Subcutaneous adipose tissue (tissue), 4 donors: ENCODE results near the gene MUL1. TPM values are rescaled to one million over a fixed set of nuclear protein-coding genes. Genes with fewer than 3 reads are reported as not detected.

Source experiments
- total RNA-seq, 4 donors: library from RNA; depleted of rRNA; stranded (reverse); fragments of >200 nt; gene quantifications; one replicate each; pipeline ENCODE4 v1.1.0, GENCODE V29; 2016
- TF ChIP-seq, protein P1 (sequence below): fragments of 450-650 bp; IDR thresholded peaks from one replicate; pipeline ENCODE4 v1.5.1; 2016; ENCODE audit warnings: low read depth, mild to moderate bottlenecking, control low read depth, antibody characterized with exemption, moderate library complexity

The MUL1 gene
- total RNA-seq, 4 donors from 2014 or later, result 19.6 to 31.1 (median 23.5) TPM

DNA sequence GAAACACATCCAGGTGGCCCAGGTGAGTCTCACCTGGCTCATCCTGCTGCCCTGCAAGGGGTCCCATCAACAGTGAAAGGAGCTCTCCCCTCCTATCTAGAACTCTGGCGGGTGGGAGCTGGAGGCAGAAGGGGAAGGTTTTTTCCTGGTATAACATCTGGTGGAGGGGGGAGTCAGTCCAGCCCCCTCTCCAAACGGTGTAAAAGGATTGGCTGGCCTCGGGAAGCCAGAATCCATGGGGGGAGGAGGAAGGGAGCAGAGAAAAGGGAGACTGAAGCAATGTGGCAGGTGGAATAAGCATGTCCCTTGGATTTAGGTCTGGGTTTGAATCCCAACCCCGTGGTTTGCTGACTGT, 20.7 kb downstream of the MUL1 start:
- TF ChIP-seq, protein P1, sequence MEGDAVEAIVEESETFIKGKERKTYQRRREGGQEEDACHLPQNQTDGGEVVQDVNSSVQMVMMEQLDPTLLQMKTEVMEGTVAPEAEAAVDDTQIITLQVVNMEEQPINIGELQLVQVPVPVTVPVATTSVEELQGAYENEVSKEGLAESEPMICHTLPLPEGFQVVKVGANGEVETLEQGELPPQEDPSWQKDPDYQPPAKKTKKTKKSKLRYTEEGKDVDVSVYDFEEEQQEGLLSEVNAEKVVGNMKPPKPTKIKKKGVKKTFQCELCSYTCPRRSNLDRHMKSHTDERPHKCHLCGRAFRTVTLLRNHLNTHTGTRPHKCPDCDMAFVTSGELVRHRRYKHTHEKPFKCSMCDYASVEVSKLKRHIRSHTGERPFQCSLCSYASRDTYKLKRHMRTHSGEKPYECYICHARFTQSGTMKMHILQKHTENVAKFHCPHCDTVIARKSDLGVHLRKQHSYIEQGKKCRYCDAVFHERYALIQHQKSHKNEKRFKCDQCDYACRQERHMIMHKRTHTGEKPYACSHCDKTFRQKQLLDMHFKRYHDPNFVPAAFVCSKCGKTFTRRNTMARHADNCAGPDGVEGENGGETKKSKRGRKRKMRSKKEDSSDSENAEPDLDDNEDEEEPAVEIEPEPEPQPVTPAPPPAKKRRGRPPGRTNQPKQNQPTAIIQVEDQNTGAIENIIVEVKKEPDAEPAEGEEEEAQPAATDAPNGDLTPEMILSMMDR, result no peak

DNA sequence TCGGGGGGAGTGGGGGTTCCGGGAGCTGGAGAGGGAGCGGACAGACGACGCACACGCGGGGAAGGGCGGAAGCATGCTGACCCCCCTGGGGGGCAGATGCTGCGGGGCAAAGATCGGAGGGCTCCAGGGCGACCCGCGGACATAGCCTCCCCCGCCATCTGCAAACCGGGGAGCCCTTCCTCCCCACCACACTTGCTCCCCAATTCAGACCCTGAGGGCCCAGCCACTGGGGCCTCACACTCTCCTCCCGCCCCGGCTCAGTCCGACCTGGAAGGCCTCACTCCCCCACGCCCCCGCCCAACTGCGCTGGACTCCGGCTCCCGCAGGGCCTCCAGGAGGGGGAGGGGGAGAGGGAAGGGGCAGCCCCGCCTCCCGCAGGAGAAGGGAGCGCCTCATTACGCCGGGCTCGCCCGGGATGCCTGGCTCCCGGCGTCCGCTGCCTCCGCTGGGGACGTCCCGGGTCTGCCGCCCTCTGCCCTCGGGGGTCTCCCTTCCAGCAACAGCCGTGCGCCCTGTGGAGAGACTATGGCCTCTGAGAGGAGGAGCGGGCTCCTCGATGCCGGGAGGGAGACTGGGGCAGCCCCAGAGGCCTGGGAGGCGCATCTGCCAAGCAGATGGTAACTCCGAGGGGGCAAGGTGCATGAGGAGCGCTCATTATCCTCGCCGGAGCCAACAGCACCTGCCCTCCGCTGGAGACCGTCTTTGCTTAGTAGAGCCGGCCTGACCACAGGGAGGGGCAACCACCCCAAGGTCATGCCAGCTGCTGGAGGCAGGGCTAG, 21.3 kb downstream of the MUL1 start:
- TF ChIP-seq, protein P1, result no peak

DNA sequence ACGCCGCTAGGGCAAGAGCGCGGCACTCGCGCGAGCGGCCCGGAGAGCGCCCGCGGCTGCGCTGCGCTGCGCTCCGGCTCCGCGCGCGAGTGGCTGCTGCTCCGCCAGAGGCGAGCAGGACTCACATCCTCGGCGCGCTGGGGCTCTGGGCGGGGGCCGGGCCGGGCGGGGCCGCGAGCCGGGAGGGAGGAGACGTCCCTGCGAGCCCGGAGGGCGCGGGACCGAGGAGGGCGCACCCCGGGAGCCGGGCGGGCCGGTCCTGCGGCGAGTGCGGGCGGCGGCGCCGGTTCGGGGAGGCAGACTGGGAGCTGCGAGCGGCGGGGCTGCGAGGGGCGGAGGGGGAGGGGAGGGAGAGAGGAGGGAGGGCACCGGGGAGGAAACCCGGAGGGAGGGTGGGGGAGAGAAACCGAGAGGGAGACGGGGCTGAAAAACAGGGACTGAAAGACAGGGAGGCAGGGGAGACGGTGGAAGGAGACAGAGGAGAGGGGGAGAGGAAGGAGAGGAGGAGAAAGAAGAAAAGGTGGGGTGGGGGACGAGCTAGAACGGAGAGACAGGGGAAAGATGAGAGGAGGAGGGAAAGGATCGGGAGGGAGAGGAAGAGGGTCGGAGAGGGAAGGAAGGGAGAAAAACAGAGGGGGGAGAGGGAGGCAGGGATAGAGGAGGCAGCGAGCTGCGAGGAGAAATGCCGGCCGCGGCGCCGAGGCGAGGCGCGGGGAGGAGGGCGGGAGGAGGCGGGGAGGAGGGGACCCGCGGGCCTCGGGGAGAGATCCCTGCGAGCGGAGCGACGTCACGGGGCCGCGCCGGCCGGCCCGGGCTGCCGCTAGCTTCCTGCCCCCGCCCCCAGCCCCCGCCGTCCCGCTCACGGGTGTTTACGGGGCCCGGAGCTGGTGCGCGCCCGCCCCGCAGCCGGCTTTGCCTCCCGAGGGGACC, 22.2 kb downstream of the MUL1 start, which contains the start of gene CAMK2N1:
TSS of gene CAMK2N1 (minus strand) at position 684 of the 930 bp plus-strand sequence. CDS start 831 bp downstream, outside the sequence.
- TF ChIP-seq, protein P1, result no peak

DNA sequence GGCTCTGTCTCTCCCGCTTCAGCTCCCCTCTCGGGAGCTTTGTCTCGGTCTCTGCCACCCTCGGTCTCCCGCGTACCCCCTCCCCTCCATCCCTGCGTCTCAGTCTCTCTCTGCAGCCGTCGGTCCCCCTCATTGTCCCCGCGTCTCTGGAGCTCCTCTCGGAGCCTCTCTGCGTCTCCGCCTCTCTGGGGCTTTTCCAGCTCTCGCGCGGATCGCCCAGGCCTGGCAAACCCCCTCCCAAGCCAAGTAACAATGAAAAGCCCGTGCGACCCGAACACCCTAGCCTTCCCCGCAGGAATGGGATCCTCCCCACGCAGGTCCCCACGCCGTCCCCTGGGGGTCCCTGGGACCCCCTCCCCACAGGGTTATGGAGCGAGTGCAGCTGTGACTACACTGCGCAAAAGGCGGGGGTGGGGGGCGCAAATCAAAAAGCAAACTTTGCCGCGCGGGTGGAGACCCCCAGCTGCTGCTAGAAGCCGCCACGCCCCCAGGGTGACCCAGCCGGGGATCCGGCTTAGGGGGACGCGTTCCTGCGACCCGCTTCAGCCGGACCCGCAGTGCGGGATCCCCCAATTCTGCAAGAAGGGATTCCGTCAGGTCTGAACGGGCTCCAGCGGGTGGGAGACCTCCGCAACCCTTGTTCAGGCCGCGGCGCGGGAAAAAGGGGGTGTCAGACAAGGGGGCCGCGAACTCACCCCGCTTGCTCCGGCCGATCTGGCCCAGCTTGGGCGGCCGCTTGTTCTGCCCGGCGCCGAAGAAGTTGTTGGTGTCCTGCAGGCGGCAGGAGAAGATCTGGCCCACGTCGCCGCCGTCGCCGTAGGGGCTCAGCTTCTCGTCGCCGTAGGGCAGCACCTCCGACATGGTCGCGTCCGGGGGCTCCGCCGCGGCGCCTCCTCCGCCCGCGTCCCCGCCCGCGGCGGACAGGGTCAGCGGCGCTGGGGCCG, 23.2 kb downstream of the MUL1 start:
- TF ChIP-seq, protein P1, result no peak

DNA sequence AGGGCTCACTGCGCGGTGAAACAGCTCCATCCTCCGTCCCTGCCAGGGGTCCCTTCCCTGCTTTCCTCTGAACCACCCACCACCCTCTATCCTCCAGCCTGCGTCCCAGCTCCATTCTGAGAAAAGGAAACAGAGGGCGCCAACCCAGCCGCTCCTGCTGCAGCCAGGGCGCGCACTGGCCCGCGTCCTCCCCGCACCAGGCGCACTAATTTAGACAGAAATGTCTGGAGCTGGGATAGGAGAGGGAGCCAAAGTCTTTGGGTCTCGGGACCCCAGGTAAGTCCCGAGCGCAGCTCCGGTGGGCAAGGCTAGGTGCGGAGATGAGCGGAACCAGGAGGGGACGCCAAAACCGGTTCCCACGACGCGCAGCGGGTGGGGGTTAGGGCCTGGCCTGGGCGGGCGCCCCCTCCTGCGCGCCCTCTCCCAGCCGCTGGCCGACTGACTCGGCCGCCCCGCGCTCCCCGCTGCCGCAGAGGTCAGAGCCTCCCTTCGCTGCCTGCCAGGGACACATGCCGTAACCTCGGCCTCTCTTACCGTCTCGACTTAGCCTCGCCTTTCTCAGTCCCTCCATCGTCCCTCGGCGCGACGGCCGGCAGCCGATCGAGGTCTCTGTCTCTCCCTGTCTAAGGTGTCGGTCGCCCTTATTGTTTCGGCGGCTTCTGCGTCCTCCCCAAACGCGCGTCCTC, 24.0 kb downstream of the MUL1 start:
- TF ChIP-seq, protein P1, result no peak

DNA sequence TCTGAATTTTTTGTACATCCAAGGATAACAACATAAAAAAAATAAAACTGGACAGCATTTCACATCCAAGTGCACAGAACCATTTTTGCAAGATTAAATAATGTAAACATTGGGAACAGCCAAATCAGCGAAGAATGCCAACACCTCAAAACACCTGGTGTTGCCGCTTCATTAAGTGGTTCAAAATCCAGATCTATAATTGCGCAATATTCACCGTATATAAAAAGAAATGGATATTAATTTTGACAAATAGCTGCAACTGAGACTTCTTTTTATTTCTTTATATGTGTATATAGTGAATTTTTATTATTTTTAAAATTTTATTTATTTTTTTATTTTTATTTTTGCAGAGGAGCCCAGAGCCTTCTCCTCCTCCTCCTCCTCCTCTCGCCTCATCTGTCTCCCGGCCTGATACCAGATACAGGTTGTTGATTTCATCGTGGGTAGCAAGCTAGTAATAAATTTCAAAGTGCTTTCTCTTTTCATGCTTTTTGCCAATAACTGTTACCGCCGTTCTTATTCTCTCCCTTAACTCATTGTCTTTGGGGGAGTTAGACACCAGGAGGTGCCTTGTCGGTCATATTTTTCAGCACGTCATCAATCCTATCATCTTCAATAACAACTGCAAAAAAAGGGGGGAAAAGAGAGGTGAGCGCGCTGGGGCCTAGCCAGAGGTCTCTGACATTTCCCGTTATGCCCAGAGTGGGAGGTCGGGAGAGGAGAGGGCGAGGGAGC, 24.7 kb downstream of the MUL1 start:
- TF ChIP-seq, protein P1, result no peak
